ENCODE data around the gene TENM4. TPM values are rescaled to one million over a fixed set of nuclear protein-coding genes. Genes with fewer than 3 reads are reported as not detected.

Gene TENM4
- polyA plus RNA-seq, 1 donor from 2014 or later: 16.8 TPM

- Histone ChIP-seq H3K79me2 (replicated peaks; ENCODE audit: insufficient read depth, low read length) (no peaks in the 10 kb centered on the region), H3K4me2 (ENCODE audit: low read length) (no peak overlapping the region), H4K20me1 (ENCODE audit: insufficient read depth) (no peaks in the 10 kb centered on the region), H3K9me2 (ENCODE audit: insufficient read depth, low read length) (no peaks in the 10 kb centered on the region), H2AFZ (ENCODE audit: low read depth, low read length) (no peak overlapping the region), H3K27ac (ENCODE audit: low read length) (no peak overlapping the region), H3K9ac (ENCODE audit: low read length) (no peak overlapping the region), H3K27me3 (ENCODE audit: insufficient read depth, low read depth, low read length) (no peaks in the 10 kb centered on the region), H3K4me3 (ENCODE audit: low read length) (no peak overlapping the region), H3K9me3 (ENCODE audit: low read length) (no peaks in the 10 kb centered on the region), H3K36me3 (ENCODE audit: insufficient read depth, low read length) (no peaks in the 10 kb centered on the region), H3F3A (ENCODE audit: insufficient read depth, low read length, poor library complexity, severe bottlenecking) (no peaks in the 10 kb centered on the region)
- no peak for TF ChIP-seq TAF1 (IDR thresholded peaks at IDR 0.05; ENCODE audit: low read depth)
- TF ChIP-seq REST (IDR thresholded peaks at IDR 0.05; ENCODE audit: borderline replicate concordance): no peak
- TF ChIP-seq SMC3 (conservative IDR thresholded peaks at IDR 0.05; ENCODE audit: poor library complexity): no peak
- no peak for TF ChIP-seq CTCF (IDR thresholded peaks at IDR 0.05; ENCODE audit: poor library complexity, severe bottlenecking)
- TF ChIP-seq RAD21 (conservative IDR thresholded peaks at IDR 0.05): no peak
- no peak for TF ChIP-seq EZH2 (IDR thresholded peaks at IDR 0.05; ENCODE audit: borderline replicate concordance, insufficient read depth, low read length, poor library complexity, severe bottlenecking)
- TF ChIP-seq POLR2AphosphoS5 (IDR thresholded peaks at IDR 0.05): no peak
- no peak for TF ChIP-seq EP300 (conservative IDR thresholded peaks at IDR 0.05; ENCODE audit: poor library complexity, severe bottlenecking)
- TF ChIP-seq MXI1 (conservative IDR thresholded peaks at IDR 0.05; ENCODE audit: poor library complexity, severe bottlenecking): no peak
Observed at GRCh38 chr11:79121351-79121750, 319.5 kb downstream of the TENM4 start.

- Histone ChIP-seq H3K9me2 (ENCODE audit: insufficient read depth, low read length) (no peaks in the 10 kb centered on the region), H3K27ac (ENCODE audit: low read length) (no peak overlapping the region), H3K4me2 (ENCODE audit: low read length) (no peak overlapping the region), H3K9me3 (ENCODE audit: low read length) (no peaks in the 10 kb centered on the region), H3K36me3 (ENCODE audit: insufficient read depth, low read length) (no peaks in the 10 kb centered on the region), H3K27me3 (ENCODE audit: insufficient read depth, low read depth, low read length) (no peaks in the 10 kb centered on the region), H3K79me2 (replicated peaks; ENCODE audit: insufficient read depth, low read length) (no peaks in the 10 kb centered on the region), H2AFZ (ENCODE audit: low read depth, low read length) (no peak overlapping the region), H3K4me3 (ENCODE audit: low read length) (no peak overlapping the region), H3F3A (ENCODE audit: insufficient read depth, low read length, poor library complexity, severe bottlenecking) (no peaks in the 10 kb centered on the region), H4K20me1 (ENCODE audit: insufficient read depth) (no peaks in the 10 kb centered on the region), H3K9ac (ENCODE audit: low read length) (no peak overlapping the region)
- TF ChIP-seq SMC3 (conservative IDR thresholded peaks at IDR 0.05; ENCODE audit: poor library complexity) (no peak), MXI1 (conservative IDR thresholded peaks at IDR 0.05; ENCODE audit: poor library complexity, severe bottlenecking) (no peak), TAF1 (IDR thresholded peaks at IDR 0.05; ENCODE audit: low read depth) (no peak), RAD21 (conservative IDR thresholded peaks at IDR 0.05) (no peak), EZH2 (IDR thresholded peaks at IDR 0.05; ENCODE audit: borderline replicate concordance, insufficient read depth, low read length, poor library complexity, severe bottlenecking) (no peak), CTCF (IDR thresholded peaks at IDR 0.05; ENCODE audit: poor library complexity, severe bottlenecking) (no peak), REST (IDR thresholded peaks at IDR 0.05; ENCODE audit: borderline replicate concordance) (no peak), EP300 (conservative IDR thresholded peaks at IDR 0.05; ENCODE audit: poor library complexity, severe bottlenecking) (no peak), POLR2AphosphoS5 (IDR thresholded peaks at IDR 0.05) (no peak)
Observed at GRCh38 chr11:79119491-79120284, 321.1 kb downstream of the TENM4 start.
